ENCODE results near the gene SEC22C.

Gene SEC22C

DNA sequence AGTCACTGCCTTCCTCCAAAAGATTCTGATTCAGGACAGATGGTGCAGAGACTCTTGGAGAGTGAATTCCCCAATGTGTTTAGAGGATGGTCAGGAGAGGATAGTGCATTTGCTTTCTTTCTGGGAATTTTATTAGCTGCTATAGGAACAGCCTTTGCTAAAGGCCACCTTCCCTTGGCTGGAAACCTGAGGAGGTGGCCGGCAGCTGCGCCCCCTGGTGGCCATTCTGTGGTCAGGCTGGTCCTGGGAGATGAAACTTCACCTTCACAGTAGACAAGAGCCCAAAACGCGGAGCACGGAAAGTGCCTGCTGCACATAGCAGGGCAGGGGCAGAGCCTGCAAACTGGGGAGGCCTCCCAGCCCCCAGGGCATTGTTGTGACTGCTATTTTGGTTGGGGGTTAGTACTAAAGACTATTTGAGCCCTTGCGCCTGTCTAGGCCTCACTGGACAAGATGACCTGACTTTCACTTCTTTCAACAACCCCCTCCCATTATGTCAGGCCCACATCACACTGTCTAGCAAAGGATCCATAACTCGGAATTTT is 34.3 kb downstream of the SEC22C start:
- peak; percentile 61 for DNase-seq (ENCODE audit: low read depth)
- TF ChIP-seq, protein P1, sequence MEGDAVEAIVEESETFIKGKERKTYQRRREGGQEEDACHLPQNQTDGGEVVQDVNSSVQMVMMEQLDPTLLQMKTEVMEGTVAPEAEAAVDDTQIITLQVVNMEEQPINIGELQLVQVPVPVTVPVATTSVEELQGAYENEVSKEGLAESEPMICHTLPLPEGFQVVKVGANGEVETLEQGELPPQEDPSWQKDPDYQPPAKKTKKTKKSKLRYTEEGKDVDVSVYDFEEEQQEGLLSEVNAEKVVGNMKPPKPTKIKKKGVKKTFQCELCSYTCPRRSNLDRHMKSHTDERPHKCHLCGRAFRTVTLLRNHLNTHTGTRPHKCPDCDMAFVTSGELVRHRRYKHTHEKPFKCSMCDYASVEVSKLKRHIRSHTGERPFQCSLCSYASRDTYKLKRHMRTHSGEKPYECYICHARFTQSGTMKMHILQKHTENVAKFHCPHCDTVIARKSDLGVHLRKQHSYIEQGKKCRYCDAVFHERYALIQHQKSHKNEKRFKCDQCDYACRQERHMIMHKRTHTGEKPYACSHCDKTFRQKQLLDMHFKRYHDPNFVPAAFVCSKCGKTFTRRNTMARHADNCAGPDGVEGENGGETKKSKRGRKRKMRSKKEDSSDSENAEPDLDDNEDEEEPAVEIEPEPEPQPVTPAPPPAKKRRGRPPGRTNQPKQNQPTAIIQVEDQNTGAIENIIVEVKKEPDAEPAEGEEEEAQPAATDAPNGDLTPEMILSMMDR (IDR thresholded peaks at IDR 0.05; ENCODE audit: insufficient read depth, low read depth, low read length, missing control alignments) = peak; percentile 95

DNA sequence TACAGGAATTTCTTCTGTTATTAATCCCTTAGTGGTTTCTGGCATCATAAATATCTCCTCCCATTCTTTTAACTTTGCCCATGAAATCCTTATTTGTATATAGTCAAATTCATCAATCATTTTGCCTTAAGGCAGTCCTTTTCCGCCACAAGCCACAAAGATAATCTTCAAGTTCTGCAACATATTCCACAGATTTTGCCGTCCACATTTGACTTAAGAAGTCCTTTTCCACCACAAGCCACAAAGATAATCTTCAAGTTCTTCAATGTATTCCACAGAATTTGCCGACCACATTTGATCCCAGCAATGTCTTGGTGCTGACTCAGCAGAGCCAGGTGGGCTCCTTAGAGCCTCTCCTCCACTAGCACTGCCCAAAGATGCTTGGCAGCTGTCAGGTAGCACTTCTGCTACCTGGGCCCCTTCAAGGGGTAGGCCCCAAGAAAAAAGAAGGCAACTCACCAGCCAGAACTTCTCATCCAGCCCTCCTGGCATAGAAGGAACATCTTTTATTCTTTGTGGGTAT is 35.0 kb downstream of the SEC22C start:
- H3K4me3 ChIP-seq (ENCODE audit: low read depth, low read length) = no peak overlapping the region
- TF ChIP-seq, protein P1 (IDR thresholded peaks at IDR 0.05; ENCODE audit: insufficient read depth, low read depth, low read length, missing control alignments) = no peak
- no peak for DNase-seq (ENCODE audit: low read depth)

More for the DNA sequence above, 34.3 kb downstream of the SEC22C start:
- H3K4me3 ChIP-seq (ENCODE audit: low read depth, low read length) = no peak overlapping the region

DNA sequence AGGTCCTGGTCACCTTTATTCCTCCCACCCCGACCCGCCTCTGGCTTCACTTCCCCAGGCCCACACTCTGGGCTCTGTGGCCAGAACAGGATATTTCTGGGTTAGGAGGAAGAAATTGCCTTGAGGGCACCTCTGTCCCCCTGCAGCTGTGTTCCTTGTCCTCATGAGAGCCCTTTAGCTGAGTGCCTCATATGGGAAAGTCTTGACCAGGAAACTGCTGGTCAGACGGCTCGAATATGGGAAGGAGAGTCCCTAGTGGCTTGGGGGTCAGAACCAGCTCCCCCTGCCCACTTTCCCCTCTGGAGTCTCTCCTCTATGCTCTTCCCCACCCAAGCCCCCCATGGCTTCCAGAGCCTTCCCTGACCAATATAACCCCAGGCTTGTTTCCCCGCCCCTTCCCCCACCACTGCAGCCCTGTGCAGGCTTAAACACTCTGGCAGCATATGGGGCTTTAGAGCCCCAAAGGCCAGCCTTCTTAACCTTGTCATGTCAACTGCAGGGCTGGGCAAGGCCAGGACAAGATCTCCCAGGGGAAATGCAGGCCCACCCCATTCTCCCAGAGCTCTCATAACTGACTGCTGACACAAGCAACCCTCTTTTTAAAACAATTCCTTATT is 36.4 kb downstream of the SEC22C start:
- no peak for DNase-seq (ENCODE audit: low read depth)
- TF ChIP-seq, protein P1 (IDR thresholded peaks at IDR 0.05; ENCODE audit: insufficient read depth, low read depth, low read length, missing control alignments) = no peak
- no peak overlapping the region for H3K4me3 ChIP-seq (ENCODE audit: low read depth, low read length)

DNA sequence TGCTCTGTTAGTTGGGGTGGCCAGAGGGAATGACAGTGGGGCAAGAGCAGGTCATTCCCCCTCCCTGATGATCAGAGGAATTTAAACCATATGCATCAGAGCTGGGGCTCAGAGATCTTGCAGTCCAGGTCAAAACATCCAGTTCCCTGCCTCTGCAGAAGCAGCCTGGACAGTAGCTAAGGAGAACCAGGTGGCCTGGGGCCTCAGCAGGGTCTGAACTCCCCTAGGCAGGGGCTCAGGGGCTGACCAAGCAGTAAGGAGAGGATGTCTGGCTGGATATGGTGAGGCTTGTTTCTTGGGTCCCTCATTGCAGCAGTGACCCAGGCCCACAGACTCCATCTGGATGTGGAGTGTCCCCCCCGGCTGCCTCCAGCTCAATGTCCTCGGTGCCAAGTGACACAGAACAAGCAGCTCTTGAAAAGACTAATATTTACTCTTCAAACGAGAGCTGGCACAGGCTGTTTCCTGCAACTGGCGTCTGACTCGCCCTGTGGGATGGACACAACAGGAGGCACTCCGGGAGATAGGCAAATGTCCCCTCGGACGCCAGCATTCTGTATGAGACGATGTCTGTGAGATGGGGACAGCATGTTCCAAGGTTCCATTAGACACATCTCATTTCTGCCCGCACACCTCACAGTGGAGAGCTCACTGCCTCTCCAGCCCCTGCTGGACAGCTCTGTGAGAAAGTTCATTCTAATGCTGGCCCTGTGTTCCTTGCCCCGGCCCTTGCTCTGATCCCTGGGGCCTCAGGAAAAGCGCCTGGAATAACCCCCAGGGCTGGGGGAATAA is 37.1 kb downstream of the SEC22C start:
- TF ChIP-seq, protein P1 (IDR thresholded peaks at IDR 0.05; ENCODE audit: insufficient read depth, low read depth, low read length, missing control alignments) = no peak
- no peak for DNase-seq (ENCODE audit: low read depth)
- H3K4me3 ChIP-seq (ENCODE audit: low read depth, low read length) = no peak overlapping the region

DNA sequence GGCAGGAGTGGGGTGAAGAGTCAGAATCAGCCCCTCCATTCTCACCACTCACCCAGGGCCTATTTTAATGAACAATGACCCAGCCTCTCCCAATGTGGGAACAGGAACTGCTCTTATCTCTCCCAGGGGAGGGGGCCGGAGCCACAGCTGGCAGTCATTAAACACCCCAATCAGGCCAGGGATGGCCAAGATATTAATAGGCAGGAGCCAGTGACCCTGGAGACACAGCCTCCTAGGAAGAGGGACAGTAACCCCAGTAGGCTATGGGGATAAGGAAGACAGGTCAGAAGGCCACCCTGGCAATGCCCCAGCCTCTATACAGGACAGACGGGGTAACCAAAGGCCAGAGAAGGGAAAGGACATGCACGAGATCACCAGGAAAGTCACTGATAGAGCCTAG is 40.7 kb downstream of the SEC22C start:
- TF ChIP-seq, protein P1 (IDR thresholded peaks at IDR 0.05; ENCODE audit: insufficient read depth, low read depth, low read length, missing control alignments) = no peak
- DNase-seq (ENCODE audit: low read depth) = no peak
- no peak overlapping the region for H3K4me3 ChIP-seq (ENCODE audit: low read depth, low read length)

DNA sequence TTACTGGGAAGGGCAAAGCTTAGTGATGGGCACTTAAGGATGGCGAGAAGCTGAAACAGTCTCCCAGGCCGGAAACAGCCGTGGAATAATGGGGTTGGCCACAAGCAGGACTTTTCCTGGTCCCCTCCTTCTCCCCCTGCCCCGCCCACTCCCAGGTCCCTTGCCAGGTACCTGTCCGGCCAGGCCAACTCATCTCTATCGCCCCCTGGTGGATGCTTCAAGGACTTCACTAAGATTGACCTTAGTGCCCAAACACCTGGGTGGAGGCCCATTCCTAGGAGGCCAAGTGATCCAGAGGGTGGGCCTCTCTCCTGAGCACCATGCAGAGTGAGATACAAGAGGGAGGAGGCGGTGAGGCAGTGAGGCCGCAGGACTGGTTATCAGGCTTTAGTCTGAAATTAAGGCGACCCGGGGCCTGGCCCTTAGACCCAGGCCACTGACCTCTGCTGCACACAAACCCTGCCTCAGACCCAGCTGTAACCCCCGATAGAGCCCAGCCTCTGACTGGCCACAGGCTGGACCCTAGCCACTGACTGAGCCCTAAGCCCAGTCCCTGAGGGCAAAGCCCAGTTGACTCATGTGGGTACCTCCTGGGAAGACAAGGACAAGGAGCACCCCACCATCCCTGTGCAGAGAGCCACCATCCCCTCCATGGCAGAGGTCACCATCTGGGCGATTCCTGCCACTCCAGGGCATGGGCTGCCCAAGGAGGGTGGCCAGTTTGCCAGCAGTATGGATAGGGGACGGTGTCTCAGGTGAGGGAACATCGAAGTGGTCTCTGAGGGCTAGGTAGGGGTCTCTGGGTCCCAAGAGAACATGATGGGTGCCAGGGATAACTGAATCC is 41.7 kb downstream of the SEC22C start:
- TF ChIP-seq, protein P1 (IDR thresholded peaks at IDR 0.05; ENCODE audit: insufficient read depth, low read depth, low read length, missing control alignments) = peak; percentile 83
- H3K4me3 ChIP-seq (ENCODE audit: low read depth, low read length) = no peak overlapping the region
- DNase-seq (ENCODE audit: low read depth) = peak; percentile 62
